ENCODE measurements around the gene ACTC1.

The ACTC1 gene

GRCh38 chr15:34776606-34777105, 18.7 kb downstream of the ACTC1 start:
- no peak for DNase-seq (ENCODE audit: low read depth)
- TF ChIP-seq CTCF (IDR thresholded peaks at IDR 0.05; ENCODE audit: control insufficient read depth, extremely low read depth, insufficient read depth): no peak

GRCh38 chr15:34773917-34774316, 21.4 kb downstream of the ACTC1 start:
- no peak for DNase-seq (ENCODE audit: low read depth)
- H3K4me3 ChIP-seq (ENCODE audit: low read depth, low read length): no peak overlapping the region
- no peak for TF ChIP-seq CTCF (IDR thresholded peaks at IDR 0.05; ENCODE audit: control insufficient read depth, extremely low read depth, insufficient read depth)

More at GRCh38 chr15:34776606-34777105, 18.7 kb downstream of the ACTC1 start:
- H3K4me3 ChIP-seq (ENCODE audit: low read depth, low read length): no peak overlapping the region

- DNase-seq (ENCODE audit: low read depth): no peak
Measured at GRCh38 chr15:34773013-34773412, 22.3 kb downstream of the ACTC1 start.

GRCh38 chr15:34772312-34772711, 23.0 kb downstream of the ACTC1 start:
- DNase-seq (ENCODE audit: low read depth): no peak
- TF ChIP-seq CTCF (IDR thresholded peaks at IDR 0.05; ENCODE audit: control insufficient read depth, extremely low read depth, insufficient read depth): no peak
- H3K4me3 ChIP-seq (ENCODE audit: low read depth, low read length): no peak overlapping the region

More at GRCh38 chr15:34773013-34773412, 22.3 kb downstream of the ACTC1 start:
- no peak overlapping the region for H3K4me3 ChIP-seq (ENCODE audit: low read depth, low read length)
- TF ChIP-seq CTCF (IDR thresholded peaks at IDR 0.05; ENCODE audit: control insufficient read depth, extremely low read depth, insufficient read depth): no peak

GRCh38 chr15:34769711-34770110, 25.6 kb downstream of the ACTC1 start:
- H3K4me3 ChIP-seq (ENCODE audit: low read depth, low read length): no peak overlapping the region
- no peak for DNase-seq (ENCODE audit: low read depth)
- no peak for TF ChIP-seq CTCF (IDR thresholded peaks at IDR 0.05; ENCODE audit: control insufficient read depth, extremely low read depth, insufficient read depth)

GRCh38 chr15:34768530-34768929, 26.8 kb downstream of the ACTC1 start:
- H3K4me3 ChIP-seq (ENCODE audit: low read depth, low read length): no peak overlapping the region

More at GRCh38 chr15:34768530-34768929, 26.8 kb downstream of the ACTC1 start:
- no peak for TF ChIP-seq CTCF (IDR thresholded peaks at IDR 0.05; ENCODE audit: control insufficient read depth, extremely low read depth, insufficient read depth)
- no peak for DNase-seq (ENCODE audit: low read depth)

Measured in LNCaP clone FGC (cell line).